ENCODE data around the gene MRFAP1L1.

MRFAP1L1 gene

GRCh38 chr4:6715704-6716017 lies 6.0 kb upstream of the MRFAP1L1 start:
- DNase-seq: no peak

GRCh38 chr4:6714954-6715353 lies 5.3 kb upstream of the MRFAP1L1 start:
- DNase-seq: no peak

- DNase-seq: no peak
These were observed 1.3 kb upstream of the MRFAP1L1 start for GRCh38 chr4:6710996-6711395.

- DNase-seq: no peak
These were observed 617 bp upstream of the MRFAP1L1 start for GRCh38 chr4:6710282-6710681.

- DNase-seq: no peak
These were observed 3.5 kb downstream of the MRFAP1L1 start for GRCh38 chr4:6706173-6706572.

- no peak for DNase-seq
These were observed 4.0 kb downstream of the MRFAP1L1 start for GRCh38 chr4:6705646-6706045.

GRCh38 chr4:6703786-6704185 lies 5.9 kb downstream of the MRFAP1L1 start:
- no peak for DNase-seq

- no peak for DNase-seq
These were observed 6.9 kb downstream of the MRFAP1L1 start for GRCh38 chr4:6702761-6703160.

GRCh38 chr4:6701371-6701770 lies 8.3 kb downstream of the MRFAP1L1 start:
- DNase-seq: peak; percentile 57

GRCh38 chr4:6699903-6700302 lies 9.8 kb downstream of the MRFAP1L1 start:
- DNase-seq: no peak

GRCh38 chr4:6699388-6699787 lies 10.3 kb downstream of the MRFAP1L1 start:
- no peak for DNase-seq

- no peak for DNase-seq
These were observed 12.5 kb downstream of the MRFAP1L1 start for GRCh38 chr4:6697131-6697530.

- DNase-seq: no peak
These were observed 13.1 kb downstream of the MRFAP1L1 start for GRCh38 chr4:6696611-6697010.

- peak; percentile 78 for DNase-seq
These were observed 13.7 kb downstream of the MRFAP1L1 start for GRCh38 chr4:6695660-6696610.

- DNase-seq: peak; percentile 50
These were observed 15.3 kb downstream of the MRFAP1L1 start for GRCh38 chr4:6694177-6694901.

GRCh38 chr4:6693231-6694176 lies 16.2 kb downstream of the MRFAP1L1 start, which contains the start of gene S100P:
Gene S100P, plus strand, starts transcription at chr4:6693878. Its CDS starts 55 bp downstream, at chr4:6693933.
- no peak for DNase-seq

- DNase-seq: no peak
These were observed 16.9 kb downstream of the MRFAP1L1 start for GRCh38 chr4:6692806-6693205.

- no peak for DNase-seq
These were observed 17.3 kb downstream of the MRFAP1L1 start for GRCh38 chr4:6692379-6692778.

- no peak for DNase-seq
These were observed 20.1 kb downstream of the MRFAP1L1 start for GRCh38 chr4:6689506-6689960.

- DNase-seq: peak; percentile 70
These were observed 20.7 kb downstream of the MRFAP1L1 start for GRCh38 chr4:6688879-6689505.

- no peak for DNase-seq
These were observed 21.5 kb downstream of the MRFAP1L1 start for GRCh38 chr4:6687947-6688878.

Data from CD4-positive, alpha-beta T cell treated with Interleukin-17A for 1 hour (primary cell).